HG03159 (cell line): ENCODE results near the gene ARSA.

Source experiments
- ATAC-seq: cut with Tn5 transposase; IDR thresholded peaks from one replicate; pipeline ENCODE4 v1.9.1; 2021; ENCODE audit warnings: mild to moderate bottlenecking, moderate library complexity; ENCODE audit not compliant: unreplicated experiment

The ARSA gene

DNA sequence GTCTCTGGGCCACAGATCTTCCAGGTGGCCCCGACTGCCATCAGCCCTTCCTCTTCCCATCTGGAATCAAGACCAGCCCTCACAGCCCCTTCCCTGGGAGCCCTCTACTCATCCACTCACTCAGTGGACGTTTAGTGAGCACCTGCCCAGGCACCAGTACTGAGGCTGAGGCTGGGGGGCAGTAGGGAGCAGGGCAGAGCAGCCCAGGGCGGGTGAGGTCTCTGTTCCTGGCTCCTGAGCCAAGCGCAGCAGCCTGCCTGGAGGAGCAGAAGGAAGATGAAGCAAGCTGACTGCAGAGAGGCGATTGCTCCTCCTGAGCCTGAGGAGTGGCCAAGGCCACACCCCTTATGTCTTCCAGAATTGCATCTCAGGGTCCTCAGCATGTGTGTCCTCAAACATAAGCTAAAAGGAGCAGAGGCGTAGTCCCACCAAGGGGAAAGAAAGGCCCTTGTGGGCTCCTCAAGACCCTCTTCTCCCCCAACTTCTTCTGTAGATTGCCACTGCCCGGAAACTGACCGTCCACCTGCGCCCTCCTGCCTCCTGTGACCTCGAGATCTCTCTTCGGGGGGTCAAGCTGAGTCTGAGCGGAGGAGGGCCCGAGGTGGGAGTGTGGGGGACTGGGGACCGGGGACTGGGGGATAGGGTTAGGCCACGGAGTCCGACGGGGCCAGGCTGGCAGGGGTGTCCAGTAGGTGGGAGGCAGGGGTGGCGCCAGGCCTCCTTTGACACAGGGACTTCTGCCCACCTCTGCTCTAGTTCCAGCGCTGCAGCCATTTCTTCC lies 21.6 kb downstream of the ARSA start:
- no peak for ATAC-seq

DNA sequence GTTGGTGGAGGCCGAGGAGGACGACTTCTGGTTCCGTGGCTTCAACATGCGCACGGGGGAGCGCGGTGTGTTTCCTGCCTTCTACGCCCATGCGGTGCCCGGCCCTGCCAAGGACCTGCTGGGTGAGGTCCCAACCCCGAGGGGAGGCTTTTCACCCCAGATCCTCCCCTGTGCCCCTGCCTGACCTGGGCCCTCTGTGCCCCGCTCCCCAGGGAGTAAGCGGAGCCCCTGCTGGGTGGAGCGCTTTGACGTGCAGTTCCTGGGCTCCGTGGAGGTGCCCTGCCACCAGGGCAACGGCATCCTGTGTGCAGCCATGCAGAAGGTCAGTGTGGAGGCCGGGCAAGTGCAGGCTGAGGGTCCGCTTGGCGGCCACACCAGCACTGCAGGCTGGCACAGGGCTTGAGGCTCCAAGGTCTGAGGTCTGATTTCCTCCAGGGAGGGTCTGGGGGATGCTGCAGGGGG lies 22.3 kb downstream of the ARSA start:
- ATAC-seq, result no peak

DNA sequence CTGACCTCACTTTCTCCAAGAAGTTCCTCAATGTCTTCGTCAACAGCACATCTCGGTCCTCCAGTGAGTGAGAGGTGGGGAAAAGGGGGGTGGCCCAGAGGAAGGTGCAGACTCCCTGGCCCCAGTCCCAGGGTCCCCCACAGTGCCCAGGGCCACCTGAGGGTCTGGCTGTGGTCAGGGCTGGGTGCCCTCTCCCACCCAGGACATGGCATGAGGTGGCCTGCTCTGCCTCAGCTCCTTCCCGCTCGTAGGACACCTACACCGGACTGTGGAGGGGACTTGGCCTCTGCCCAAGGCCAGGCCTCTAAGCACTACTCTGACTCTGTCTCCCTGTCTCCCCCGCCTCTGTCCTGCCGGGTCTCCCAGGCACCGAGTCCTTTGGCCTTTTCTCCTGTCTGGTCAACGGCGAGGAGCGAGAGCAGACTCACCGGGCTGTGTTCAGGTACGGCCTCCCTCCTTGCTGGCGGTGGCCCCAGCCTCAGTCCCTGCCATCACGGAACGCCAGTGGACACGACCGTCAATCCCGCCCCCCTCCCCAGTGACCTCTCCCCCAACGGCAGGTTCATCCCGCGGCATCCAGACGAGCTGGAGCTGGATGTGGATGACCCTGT lies 22.8 kb downstream of the ARSA start:
- ATAC-seq, result no peak

DNA sequence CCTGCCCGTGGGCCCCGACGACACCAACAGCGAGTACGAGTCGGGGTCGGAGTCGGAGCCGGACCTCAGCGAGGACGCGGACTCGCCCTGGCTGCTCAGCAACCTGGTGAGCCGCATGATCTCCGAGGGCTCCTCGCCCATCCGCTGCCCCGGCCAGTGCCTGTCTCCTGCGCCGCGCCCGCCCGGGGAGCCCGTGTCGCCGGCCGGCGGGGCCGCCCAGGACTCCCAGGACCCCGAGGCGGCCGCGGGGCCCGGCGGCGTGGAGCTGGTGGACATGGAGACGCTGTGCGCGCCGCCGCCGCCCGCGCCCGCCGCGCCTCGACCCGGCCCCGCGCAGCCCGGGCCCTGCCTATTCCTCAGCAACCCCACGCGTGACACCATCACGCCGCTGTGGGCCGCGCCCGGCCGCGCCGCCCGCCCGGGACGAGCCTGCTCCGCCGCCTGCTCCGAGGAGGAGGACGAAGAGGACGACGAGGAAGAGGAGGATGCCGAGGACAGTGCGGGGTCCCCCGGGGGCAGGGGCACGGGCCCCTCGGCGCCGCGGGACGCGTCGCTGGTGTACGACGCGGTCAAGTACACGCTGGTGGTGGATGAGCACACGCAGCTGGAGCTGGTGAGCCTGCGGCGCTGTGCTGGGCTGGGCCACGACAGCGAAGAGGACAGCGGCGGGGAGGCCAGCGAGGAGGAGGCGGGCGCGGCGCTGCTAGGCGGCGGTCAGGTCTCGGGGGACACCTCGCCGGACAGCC lies 23.5 kb downstream of the ARSA start:
- no peak for ATAC-seq

DNA sequence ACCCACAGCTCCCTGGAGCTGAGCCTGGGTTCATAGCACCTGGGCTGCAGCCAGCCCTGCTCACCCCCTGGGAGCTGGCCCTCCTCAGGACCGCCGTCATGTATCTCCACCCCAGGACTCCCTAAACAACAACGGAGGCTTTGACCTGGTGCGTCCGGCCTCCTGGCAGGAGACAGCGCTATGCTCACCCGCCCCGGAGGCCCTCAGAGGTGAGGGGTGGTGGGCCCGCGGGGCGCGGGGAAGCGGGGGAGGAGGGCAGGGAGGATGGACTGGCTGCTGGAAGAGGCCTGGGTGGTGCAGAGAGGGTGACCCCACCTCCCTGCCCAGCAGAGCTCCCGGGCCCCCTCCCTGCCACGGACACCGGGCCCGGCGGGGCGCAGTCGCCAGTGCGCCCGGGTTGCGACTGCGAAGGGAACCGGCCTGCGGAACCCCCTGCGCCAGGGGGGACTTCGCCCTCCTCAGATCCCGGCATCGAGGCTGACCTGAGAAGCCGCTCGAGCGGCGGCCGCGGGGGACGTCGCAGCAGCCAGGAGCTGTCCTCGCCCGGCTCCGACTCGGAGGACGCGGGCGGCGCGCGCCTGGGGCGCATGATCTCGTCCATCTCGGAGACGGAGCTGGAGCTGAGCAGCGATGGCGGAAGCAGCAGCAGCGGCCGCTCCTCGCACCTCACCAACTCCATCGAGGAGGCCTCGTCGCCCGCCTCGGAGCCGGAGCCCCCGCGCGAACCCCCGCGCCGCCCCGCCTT lies 24.3 kb downstream of the ARSA start:
- ATAC-seq, result no peak

DNA sequence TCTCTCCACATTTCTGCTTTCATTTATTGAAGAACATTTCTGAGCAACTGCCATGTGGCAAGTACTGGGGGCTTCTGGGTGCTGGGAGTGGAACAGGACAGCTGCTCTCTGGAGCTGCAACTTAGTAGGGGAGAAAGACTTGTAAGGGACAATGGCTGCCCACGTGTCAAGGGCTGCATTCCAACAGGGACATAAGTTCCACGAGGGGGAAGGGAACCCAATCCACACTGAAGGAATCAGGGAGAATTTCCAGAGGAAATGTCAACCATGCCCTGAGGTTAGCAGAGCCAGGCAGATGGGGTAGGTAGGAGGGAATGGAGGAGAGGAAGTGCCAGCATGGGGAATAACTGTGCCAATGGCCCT lies 25.6 kb downstream of the ARSA start:
- ATAC-seq, result no peak

DNA sequence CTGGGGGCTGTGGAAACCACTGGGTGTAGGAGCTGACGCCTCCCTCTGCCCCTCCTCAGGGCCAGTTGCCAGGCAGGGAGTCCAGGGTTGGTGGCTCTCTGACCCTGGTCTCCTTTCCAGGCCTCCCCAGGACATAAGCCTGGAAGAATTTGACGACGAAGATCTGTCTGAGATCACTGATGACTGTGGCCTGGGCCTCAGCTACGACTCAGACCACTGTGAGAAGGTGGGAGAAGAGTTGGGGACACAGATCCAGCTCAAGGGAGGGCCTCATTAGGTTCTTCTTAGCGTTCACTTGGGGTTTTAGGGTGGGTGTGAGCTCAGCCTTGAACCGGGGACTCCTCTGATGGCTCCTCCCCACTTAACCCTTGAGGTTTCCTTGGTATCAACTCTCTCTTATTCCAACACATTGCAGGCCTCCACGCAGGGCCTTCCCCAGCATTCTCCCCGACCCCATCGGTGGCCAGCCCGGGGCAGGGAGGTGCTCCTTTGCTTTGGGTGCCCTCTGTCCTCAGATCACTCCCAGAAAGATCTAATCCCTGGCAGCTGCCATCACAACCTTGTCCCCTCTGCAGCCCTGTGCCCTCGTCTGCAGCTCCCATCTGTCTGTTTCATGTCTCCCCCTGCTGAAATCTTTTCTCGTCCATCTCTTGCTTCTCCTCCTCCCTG lies 26.1 kb downstream of the ARSA start:
- no peak for ATAC-seq

DNA sequence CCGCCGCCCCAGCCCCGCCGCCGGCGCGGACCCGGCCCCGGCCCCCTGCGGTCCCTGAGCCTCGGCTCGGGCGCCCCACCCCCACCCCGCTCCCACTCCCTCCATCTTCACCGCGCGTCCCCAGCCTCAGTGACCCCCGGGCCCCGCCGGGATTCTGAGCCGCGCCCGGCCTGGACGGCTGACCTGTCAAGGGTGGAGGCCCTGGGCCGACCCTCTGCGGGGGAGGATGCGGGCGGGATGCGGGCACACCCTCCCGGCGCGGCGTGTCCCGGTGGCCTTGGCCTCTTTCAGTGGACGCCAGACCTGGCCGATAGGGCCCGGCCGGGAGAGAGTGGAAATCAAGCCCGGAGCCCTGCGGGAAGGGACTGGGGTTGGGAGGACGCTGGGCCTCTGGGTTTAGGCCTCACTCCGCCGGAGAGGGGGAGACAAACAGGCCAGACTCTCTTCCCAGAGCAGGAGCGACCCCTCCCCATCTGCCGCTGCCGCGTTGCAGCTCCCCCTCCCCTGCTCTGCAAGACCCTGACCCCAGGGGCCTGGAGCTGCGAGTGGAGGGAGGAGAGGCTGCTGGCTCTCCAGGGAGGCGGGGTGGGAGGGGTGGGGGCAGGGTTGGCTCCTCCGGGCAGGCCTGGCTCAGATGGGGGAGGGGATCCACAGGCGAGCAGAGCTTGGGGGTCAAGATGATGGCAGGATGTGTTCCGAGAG lies 26.8 kb downstream of the ARSA start:
- no peak for ATAC-seq

DNA sequence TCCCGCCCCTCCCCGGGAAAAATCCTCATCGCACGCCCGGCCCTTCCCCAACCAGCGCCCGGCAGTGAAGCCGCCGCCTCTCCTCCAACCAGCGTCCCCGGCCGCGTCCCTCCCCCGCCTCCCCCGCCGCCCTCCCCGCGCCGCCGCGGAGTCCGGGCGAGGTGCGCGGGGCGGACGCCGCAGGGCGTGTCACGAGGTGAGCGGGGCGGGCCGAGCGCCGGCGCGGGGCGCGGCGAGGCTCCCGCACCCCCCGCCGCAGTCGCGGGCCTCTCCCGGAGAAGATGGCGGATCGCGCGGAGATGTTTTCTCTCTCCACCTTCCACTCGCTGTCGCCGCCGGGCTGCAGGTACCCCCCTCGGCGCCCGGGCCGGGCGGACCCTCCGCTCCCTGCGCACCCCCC lies 27.4 kb downstream of the ARSA start, which contains the start of gene MAPK8IP2:
MAPK8IP2 (plus strand) TSS at position 256 of the 400 bp plus-strand sequence; CDS start at position 282, 26 bp downstream.
- no peak for ATAC-seq

DNA sequence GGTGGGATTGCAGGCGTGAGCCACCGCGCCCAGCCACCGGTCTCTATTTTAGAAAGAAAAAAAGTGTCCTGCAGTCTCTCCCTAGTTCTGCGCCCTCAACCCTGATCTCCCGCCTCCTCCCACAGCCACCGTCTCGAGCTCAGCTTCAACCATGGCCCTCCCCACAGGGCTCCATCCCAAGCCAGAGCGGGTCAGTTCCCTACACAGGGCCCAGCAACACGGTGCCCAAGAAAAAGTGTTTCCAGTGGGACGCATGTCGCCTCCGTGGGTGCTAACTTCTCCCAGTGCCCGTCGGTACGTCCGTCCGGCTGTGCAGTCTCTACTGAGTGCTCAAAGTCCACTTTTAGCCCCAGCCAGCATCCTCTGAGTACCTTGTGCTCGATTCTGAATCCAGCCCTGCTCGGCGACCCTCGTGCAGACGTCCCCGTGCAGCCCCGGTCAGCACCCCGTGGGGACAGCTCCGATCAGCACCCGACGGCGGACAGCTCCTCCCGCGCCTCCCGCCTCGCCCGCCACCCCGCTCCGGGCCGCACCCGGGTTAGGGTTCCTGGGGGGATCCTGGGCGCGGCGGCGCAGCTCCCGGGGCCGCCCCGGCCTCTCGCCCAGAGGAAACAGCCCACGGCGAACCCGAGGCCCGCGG lies 28.0 kb downstream of the ARSA start:
- no peak for ATAC-seq

DNA sequence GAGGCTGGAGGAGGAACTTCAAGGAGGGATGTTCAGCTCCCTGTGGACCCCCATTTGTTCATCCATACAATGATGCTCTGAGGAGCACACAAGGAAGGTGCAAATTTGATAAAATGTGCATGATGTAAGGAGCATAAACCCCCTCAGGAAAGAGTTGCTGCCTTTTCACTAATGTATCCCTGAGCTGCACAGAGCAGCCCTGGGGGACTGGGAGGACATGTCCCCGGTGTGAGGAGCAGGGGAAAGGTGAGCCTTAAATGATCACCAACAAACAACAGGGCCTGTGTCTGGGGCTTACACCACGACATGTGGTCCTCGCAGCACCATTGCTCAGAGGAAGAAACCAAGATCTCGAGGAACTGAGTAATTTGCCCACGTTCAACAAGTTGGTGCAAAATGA lies 30.9 kb downstream of the ARSA start:
- ATAC-seq, result no peak

DNA sequence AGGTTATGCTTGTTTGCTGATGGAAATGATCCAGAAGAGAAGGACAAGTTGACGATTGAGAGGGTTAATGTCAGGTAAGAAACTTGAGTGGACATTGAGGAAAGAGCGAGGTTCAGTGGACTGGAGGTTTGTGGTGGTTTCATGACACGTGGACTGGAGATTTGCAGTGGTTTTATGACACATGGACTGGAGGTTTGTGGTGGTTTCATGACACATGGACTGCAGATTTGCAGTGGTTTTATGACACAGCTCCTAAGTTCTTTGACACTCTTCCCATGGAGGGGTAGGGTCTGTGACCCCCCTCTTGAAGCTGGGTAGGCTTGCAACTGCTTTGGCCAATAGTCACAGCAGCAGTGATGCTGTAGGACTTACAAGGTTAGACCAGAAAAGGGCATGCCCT lies 32.8 kb downstream of the ARSA start:
- no peak for ATAC-seq

DNA sequence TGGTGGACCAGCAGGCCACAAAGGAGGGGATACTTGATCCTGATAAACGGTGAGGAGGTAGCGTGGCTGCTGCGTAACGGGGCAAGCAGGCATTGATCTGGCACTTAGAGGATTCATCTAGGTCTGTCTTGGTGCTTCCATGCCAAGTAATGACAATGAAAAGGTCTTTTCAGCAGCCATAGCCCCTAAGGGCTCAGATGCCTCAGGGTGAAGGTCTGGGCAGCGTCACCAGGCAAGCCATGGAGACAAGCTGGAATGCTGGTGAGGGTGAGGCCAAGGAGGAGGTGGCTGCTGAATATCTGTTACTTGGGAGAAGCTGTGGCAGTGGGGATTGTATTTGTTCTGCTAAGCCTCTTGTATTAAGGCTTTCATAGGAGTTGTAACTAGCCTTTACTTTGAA lies 40.5 kb downstream of the ARSA start:
- ATAC-seq, result no peak

DNA sequence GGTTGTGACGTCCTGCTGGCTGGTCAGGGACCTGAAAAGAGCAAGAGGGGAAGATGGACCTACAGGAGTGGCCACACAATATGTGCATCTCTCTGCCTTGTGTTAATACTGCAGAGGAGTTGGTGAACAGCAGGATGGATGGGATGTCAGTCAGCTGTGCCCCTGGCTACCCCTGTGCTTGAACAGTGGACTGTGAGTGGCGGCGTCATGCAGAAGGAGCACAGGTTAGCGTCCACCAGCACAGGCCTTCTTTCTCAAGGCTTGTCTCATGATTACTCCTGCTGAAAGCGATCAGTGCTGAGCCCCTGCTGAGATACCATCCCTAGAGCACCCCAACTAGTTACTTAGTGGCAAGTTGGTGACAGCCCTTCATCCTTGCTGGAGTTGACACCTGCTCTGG lies 41.5 kb downstream of the ARSA start:
- ATAC-seq, result no peak

DNA sequence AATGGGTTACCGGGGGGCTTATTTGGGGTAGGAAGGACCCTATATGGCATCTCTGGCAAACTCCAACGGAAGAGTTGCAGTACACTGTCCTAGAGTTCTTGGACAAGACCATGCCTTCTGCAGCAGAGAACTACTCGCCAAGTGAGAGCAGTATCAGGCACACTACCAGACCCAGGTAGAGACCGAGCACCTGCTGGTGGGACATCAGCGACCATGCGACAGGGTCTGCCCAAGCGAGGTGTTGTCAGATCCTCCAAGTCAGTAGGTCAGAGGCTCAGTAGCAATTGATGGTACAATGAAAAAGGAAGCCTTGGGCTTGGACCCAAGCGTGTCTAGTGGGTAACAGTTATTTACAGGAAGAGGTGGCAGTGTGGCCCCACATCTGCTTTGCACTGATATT lies 42.2 kb downstream of the ARSA start:
- ATAC-seq, result no peak

DNA sequence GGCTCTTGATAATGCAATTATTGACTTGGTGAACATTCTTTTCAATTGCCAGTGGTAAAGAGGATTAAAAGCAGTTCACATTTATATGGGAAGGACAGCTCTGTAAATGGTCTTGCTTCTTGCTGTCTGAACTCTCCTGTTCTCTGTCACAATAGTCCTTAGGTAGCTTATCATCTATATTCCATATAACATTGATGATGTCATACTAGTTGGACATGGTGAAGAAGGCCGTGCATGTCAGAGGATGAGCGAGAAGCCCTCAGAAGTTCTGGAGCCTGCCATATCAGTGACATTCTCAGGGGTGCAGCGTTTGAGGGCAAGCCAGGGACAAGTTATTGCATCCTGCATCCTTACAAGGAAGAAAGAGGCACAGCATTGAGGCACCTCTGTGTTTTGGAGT lies 42.7 kb downstream of the ARSA start:
- no peak for ATAC-seq

DNA sequence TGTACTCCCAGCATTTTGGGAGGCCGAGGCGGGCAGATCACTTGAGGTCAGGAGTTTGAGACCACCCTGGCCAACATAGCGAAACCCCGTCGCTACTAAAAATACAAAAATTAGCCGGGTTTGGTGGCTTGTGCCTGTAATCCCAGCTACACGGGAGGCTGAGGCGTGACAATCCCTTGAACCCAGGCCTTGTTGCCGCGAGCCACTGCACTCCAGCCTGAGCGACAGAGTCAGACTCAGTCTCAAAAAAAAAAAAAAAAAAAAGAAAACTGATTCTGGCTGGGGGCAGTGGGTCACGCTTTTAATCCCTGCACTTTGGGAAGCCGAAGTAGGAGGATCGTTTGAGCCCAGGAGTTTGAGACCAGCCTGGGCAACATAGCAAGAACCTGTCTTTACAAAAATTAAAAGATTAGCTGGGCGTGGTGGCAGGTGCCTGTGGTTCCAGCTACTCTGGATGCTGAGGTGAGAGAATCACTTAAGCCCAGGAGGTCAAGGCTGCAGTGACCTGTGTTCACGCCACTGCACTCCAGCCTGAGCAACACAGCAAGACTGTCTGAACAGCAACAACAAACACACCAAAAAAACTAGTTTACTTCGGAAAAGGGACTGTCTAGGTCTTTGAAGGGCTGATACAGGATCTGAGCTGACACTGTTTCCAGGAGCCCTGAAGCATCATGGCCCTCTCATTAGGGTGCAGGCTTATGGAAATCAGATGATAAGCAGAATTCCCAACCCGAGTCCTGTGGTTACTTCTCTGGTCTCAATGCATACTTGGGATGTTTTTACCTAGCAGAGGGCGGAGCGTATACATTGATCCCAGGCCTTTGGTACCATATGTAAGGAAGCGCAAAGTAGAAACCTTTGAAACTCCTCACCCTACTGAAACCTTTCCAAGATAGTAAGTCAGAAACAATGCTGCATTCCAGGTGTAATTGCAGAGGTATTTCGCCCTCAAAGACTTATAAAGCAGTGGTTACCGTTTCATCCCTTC lies 43.6 kb downstream of the ARSA start:
- no peak for ATAC-seq

DNA sequence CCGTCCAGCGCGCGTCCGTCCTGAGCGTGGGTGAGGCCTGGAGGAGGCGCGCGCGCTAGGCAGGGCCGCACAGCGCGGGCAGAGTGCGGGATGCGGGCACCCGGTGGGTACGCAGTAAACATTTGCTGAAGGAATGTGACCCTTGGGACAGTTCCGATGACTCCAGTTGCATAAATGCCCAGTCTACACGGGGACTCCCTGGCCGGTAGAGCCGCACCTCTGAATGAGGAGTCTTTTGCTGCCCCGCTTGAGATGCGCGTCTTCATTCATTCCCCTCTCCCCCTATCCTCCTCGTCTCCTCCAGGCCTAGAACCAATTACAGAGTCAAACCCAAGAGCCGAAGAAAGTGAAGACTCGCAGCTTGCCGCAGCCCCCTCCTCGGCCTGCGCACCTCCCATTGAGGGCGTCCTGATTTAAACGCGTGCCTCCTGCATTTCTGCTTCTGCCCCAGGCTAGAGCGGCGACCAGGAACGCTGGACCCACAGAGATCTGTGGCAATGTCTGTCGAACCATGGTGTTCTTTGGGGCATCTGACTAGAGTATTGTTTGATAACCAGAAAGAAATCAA lies 44.6 kb downstream of the ARSA start:
- peak; percentile 33 for ATAC-seq
